GM19455 (cell line): ENCODE results near the gene SLC35A3.
"Not testable (repeated sequence)": the region's sequence is repeated elsewhere in the genome, so short reads cannot be mapped to it uniquely, and the experiment has no call there.

Source experiments
- ATAC-seq: cut with Tn5 transposase; IDR thresholded peaks from one replicate; pipeline ENCODE4 v1.9.1; 2021; ENCODE audit not compliant: unreplicated experiment

SLC35A3 gene

DNA sequence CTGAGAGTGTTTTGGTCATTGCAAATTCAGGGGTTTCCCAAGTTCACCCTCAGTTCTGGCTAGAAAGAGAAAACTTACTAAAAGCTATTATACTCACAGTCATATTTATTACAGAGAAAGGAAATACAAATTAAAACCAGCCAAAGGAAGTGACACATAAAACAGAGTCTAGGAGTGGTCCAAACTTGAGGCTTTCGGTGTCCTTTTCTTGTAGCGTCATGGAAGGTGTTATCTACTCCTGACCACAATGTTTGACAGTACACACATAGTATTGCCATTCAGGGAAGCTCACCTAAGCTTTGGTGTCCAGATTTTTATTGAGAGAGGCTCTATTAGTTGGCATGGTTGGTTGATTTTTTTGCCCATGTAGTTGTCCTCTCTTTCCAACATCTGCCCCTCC, 59.0 kb downstream of the SLC35A3 start:
- no peak for ATAC-seq

DNA sequence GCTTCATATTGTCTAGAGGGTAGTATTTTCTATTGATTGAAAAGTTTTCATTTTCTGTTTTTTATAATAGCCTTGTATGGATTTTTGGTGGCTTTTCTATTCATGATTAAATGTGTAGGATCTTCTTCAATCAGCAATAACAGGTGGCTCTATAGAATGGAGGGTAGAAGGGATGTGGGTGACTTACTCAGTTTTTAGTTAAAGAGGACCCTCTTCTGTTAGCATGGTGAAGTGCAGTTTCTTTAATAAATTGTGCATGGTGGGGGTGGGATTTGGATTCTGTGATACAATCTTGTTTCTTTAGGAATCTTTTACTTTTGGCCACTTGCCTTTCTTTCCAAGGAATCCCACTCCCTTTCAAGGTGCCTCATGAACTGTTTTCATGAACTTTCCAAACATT, 64.7 kb downstream of the SLC35A3 start:
- no peak for ATAC-seq

DNA sequence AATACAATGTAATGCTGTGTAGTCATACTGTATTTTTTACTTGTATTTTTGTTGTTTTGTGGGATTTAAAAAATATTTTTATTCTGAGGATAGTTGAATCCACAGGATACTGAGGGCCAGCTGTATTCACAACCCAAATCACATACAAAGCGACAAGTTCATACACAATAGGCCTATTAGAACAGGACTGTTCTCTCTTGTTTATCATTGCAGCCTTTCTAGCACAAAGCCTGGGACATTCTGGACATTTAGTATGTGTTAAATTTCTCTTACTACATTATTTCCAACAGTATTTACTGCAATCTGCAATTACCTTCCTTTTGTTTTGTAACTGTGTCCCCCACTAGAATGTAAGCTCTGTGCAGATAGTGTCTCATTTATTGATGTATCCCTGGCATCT, 65.4 kb downstream of the SLC35A3 start:
- no peak for ATAC-seq

DNA sequence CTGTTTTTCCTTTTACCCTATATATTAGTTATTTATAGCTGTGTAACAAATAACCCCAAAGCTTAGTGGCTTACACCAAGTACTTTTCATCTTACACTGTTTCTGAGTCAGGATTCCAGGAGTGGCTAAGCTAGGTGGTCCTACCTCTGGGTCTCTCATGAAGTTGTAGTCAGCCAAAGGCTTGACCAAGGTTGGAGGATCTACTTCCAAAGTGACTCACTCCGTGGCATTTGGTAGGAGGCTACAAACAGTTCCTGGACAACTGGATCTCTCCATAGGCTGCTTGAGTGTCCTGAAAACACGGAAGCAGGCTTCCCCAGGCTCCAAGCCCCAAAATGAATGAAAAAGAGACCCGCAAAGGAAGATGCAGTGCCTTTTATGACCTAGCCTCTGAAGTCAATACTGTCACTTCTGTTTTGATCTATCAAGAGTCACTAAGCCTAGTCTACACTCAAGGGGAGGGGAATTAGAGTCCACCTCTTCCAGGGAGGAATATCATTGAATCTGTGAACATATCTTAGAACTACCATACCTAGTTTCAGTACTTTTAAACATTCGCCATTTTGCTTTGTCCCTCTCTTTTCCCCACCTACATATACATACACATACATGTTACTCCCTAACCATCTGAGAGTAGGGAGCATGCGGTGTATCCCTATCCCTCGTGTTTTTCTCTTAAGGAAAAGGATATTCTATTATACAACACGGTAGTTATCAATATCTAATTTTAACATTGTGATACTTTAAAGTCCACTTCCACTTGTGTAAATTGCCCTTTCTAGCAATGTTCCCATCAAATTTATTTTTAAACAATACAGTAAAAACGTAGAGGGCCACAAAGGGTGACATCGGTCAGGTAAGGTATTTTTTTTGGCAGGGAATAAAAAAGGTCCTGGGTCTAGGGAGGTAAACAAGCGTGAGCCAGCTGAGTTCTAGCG, 67.2 kb downstream of the SLC35A3 start:
- ATAC-seq: no peak

DNA sequence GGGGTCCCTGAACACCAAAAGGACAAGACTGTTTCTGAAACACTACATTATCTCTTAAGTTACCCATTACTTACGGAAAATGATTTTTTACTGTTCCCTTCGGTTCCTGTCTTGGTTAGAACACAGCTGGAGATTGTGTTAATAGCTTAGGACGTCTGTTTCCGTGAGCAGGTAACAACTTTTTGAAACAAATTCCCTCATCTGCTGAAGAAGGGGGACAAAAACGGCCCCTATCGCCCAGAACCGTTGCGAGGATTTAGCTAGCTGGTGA, 67.8 kb downstream of the SLC35A3 start:
- ATAC-seq: no peak

DNA sequence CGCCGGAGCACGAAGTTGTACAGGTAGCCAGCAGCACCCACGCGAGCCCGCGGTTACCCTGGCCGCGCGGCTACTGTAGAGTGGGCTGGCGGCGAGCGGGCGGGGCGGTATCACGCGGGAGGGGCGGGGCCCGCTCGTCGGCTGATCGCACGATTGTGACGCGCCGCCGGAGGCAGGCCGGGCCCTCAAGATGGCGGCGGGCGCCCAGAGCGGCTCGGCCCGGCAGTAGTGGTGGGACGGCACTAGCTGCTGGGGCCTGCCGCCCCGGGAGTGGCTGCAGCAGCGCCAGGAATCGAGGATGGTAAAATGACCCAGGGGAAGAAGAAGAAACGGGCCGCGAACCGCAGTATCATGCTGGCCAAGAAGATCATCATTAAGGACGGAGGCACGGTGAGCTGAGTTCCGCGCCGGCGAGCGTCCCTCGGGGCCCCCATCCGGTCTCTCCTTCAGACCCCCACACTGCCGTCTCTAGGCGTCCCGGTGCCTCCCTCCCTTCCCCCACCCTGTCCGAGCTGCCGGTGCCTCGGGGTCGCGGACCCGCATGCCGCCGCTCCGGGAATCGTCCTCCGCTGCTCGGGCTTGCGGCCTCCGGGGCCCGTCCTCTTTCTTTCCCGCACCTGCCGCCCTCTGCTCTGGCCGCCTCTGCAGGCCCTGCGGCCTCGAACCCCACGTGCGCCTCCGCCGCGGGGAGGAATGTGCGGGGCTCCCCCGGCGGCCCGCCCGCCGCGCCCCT, 68.3 kb downstream of the SLC35A3 start:
- peak; percentile 82 for ATAC-seq

DNA sequence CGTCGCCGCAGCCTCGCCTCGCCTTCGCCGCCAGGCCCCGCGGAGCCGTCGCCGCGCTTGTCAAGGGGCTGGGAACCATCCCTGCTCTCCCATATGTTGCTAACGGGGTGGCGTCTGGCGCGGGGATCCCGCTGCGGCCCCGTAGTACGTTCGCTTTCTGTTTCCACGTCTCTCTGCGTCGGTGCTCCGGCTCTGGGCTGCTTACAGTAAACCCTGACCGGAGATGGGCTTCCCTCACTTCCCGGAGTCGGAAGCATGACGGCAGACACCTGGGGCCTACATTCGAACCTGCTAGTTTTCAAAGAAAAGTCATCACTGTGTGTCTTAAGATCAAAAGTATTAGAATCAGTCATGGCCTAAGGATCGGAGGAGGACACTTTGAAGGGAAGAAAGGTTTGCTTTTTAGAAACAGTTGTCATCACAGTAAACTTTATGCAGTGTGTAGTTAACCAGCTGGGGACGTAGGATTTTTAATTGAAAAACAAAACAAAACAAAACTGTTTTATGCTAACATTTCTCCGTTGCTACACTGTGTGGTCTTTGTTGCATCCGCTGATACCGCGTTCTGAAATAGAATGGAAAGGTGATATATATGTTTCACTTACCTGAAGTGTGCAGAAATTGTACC, 69.0 kb downstream of the SLC35A3 start:
- peak; percentile 57 for ATAC-seq

DNA sequence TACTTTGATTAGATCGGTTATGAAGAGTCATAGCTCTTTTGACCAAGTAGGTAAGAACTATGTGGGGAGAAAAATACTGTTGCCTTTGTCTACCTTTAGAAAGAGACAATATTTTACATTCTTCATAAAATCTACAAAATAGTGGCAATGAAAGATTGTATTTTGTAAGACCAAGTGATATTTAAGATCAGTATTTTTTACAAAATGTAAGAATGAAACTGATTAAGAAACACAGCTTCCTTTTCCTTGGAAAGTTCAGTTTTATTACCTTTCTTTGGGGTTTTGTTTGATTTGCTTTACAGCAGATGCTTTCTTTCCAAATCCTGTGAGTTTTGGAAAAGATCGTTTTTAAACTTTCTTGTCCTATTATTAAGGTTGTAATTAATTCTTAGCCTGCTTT, 69.8 kb downstream of the SLC35A3 start:
- ATAC-seq: no peak

DNA sequence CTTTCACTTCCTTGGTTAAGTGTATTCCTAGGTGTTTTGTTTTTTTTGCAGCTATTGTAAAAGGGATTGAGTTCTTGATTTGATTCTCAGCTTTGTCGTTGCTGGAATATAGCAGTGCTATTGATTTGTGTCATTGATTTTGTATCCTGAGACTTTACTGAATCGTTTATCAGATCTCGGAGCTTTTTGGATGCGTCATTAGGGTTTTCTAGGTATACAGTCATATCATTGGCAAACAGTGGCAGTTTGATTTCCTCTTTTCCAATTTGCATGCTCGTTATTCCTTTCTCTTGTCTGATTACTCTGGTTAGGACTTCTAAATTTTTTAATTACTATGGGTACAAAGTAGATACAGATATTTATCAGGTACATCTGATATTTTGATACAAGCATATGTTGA, 75.4 kb downstream of the SLC35A3 start:
- ATAC-seq: no peak

DNA sequence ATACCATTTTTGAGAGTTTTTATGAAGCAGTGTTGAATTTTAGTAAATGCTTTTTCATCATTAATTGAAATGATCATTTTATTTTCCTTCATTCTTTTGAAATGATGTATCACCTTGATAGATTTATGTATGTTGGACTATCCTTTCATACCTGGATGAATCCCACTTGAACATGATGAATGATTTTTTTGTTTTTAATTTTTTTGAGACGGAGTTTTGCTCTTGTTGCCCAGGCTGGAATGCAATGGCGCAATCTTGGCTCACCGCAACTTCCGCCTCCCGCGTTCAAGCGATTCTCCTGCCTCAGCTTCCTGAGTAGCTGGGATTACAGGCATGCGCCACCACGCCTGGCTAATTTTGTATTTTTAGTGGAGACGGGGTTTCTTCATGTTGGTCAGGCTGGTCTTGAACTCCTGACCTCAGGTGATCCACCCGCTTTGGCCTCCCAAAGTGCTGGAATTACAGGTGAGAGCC, 77.5 kb downstream of the SLC35A3 start:
- ATAC-seq: not testable (repeated sequence)

DNA sequence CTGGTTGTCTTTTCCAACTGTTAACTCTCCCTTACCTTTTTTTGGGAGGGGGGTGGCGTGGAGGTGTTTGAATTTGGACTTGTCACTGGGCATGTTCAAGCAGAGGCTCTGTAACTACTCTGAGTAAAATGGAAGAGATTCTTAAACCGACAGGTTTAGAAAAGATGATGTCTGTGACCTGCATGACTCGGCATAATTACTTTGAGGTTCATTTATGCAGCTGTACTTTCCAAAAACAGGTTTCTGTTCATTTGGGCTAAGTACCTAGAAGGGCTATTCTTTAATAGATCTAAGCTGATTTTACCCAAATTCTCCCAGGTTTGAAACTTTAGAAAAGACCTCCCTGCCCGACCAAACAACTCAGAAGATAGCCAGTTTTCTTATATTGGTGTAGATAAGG, 80.3 kb downstream of the SLC35A3 start:
- ATAC-seq: no peak

DNA sequence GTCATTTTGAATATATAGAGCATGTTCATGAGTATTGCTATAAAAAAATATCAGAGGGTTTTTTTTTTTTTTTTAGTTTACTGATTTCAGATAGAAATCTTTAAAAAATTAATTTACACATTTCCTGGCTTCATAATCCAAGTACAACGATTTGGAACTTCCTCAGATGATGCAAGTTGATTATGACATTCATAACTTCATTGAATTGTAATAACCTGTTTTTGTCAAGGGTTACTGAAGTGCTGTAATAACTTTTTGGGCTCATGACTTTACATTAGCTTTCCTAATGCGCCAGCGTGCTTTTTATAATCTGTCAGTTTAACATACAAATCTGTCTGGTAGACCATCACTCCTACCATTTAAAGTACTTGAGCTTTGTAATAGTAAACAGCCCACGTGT, 81.6 kb downstream of the SLC35A3 start:
- ATAC-seq: no peak

DNA sequence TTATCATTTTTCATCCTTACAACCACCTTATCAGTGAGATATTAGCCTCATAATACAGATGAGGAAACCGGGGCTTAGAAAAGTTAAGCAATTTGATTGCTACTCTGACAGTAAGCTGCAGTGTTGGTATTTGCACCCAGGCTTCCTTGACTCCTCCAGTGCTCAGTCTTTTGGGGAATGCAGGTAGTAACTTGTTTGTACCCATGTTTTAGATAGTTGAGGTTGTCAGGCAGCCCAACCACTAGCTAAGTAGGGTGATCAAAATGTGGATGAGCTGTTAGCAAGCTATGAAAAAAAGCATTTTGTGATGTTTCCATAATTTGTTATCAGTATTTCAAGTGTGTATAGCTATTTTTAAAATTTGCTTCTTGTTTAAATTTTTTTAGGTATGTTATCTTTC, 82.1 kb downstream of the SLC35A3 start:
- no peak for ATAC-seq

DNA sequence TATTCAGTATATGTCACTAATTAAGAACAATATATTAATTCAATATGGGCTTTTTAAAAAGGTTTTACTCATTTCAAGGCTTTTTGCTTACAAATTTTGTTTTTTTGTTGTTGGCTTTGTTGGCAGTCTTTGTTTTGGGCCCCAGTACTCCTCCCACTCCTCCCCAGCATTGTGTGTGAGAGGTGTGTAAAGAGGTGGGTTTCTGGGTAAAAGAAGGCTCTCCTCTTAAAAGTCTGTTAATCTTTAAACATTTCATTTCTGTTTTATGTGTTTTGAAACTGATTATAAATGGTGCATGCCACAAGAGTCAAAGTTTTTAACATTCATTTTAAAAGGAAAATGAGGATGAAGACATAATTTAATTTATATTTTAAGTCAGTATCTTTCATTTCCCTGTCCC, 83.3 kb downstream of the SLC35A3 start:
- no peak for ATAC-seq

DNA sequence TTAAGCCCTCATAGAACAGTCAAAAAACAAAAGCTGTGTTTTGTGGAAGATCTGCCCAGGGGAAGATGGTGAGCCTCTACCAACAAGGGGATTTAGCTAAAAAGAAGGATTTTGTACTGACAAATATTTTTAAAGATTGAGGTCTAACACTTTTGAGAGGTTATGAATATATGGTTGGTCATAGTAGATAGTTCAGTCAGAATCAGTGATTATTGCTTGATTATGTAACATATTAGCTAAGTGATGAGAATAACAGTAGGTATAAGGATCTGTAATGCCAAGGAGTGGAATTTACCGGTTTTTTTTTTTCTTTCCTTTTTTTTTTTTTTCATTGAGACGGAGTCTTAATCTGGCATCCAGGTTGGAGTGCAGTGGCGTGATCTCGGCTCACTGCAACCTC, 83.9 kb downstream of the SLC35A3 start:
- ATAC-seq: no peak

DNA sequence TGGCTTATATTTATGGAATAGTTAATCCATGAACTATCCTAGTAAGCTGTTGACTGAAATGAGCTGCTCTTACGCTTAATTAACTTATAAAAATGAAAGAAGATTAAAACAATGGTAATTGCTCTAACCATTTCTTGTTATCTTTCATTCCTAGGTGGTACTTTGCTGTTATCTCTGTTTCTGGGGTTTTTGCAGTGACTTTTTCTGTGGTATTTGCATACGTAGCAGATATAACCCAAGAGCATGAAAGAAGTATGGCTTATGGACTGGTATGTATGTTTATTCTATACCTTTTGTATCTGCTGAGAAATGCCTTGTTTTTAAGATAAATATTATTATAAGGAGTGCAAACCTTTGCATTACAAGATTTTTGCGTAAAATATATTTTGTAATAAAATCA, 91.9 kb downstream of the SLC35A3 start:
- ATAC-seq: no peak

DNA sequence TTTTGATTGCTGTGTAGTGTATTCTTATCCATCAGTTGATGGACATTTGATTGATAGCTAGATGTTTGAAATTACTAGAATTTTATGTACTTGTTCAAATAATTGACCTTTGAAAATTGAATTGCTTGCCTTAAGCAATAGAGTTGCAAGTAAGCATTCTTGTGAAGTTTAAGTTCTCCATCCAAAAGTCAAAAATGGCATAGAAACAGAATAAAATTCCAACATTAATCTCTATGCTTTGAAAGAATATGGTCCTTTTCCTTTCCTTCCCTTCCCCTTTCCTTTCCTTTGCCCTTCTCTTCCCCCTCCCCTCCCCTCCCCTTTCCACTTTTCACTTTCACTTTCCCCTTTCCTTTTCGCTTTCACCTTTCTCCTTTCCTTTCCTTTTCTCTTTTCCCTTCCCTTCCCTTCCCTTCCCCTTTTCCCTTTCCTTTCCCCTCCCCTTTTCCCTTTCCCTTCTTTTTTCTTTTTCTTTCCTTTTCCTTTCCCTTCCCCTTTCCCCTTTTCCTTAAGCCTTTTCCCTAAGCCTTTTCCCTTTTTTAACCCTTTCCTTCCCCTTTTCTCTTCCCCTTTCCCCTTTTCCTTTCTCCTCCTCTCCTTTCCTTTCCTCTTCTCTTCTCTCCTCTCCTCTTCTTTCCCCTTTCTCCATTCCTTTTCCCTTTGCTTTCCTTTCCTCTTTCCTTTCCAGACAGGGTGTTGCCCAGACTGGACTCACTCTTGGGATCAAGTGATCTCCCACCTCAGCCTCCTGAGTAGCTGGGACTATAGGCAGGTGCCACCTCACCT, 95.6 kb downstream of the SLC35A3 start:
- no peak for ATAC-seq

DNA sequence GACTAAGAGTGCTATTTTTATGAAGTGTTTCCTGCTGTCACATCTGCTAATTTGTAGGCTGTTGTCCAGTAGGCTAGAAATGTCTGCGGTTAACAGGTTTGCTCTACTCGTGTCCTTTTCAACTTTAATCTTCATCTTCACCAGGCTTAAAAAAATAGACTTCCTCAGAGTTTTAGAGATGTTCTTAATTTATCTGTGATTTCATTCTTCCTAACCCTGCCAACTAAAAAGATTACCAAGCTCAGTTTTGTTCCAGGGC, 96.1 kb downstream of the SLC35A3 start:
- no peak for ATAC-seq

DNA sequence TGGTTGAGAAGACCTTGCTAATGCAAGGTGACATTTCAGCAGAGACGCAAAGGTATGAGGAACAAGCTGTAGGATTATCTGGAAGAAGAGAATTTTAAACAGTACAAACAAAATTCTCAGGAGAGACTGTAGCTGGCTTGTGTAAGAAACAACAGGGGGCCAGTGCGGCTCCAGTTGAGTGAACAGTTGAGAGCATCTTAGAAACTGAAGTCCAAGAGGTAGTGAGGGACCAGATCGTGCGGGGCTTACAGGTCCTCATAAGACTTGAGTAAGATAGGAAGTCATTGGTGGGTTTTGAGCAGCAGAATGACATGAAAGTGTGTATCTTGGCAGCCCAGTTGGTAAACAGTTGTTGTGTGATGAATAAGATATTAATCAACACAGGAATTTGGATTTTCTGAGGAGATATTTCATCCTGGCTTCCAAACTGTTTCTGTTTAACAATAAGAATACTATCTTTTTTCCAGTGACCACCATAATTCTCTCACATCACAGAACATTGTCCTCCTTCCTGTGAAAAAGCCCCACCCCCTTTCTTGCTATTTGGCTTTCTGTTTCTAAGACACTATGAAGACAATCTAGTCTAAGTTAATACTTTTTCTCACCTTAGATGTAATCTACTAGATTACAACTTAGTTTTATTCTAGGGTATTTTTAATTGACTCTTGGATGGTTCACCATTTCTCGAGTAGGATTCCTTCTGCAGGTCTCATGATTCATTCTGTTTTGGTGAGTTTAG, 100.6 kb downstream of the SLC35A3 start:
- no peak for ATAC-seq

DNA sequence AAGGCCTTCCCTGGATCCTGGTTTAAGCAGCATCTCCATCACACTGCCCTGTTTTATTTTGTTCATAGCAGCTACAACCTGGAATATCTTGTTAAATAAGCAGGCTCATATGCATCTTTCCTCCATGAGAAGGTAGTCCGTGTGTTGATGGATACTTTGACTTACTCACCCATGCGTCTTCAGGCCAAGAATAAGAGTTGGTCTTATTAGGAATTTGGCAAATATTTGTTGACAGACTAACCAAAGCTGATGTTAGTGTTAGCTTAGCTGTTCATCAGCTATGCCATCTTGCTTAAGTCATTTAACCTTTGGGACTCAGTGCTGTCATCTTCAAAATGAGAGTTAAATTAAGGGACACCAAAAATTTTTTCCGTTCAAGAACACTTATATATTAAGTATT, 103.7 kb downstream of the SLC35A3 start:
- no peak for ATAC-seq
